Stimulated activated CD4-positive, alpha-beta T cell treated with anti-CD3 and anti-CD28 coated beads, Interleukin-2, amount 100 ng/mL, for 24 hours (primary cell): Measurements from ENCODE around the gene GPR6.

Experiments
- DNase-seq, 2 donors: peaks; one replicate each; pipeline ENCODE4 v3.0.0-alpha.2; 2020

The GPR6 gene

GRCh38 chr6:109978174-109979032 lies at the start of gene GPR6:
TSS of gene GPR6 (plus strand) at chr6:109978311. CDS start at chr6:109979113, 802 bp downstream.
- DNase-seq = peak; percentile 36 to 60

GRCh38 chr6:109934293-109934692 lies 43.8 kb upstream of the GPR6 start:
- DNase-seq = no peak

- DNase-seq = no peak
Observed at GRCh38 chr6:109939654-109940053, 38.5 kb upstream of the GPR6 start.

- no peak for DNase-seq
Observed at GRCh38 chr6:109944448-109944847, 33.7 kb upstream of the GPR6 start.

- no peak for DNase-seq
Observed at GRCh38 chr6:109945091-109945490, 33.0 kb upstream of the GPR6 start.

- DNase-seq = no peak
Observed at GRCh38 chr6:109946979-109947378, 31.1 kb upstream of the GPR6 start.

- DNase-seq = no peak
Observed at GRCh38 chr6:109949281-109950065, 28.6 kb upstream of the GPR6 start.

- DNase-seq = no peak
Observed at GRCh38 chr6:109955491-109955890, 22.6 kb upstream of the GPR6 start.

- DNase-seq = no peak
Observed at GRCh38 chr6:109958626-109959025, 19.5 kb upstream of the GPR6 start.

GRCh38 chr6:109961611-109962041 lies 16.5 kb upstream of the GPR6 start:
- no peak for DNase-seq

GRCh38 chr6:109962271-109962670 lies 15.8 kb upstream of the GPR6 start:
- no peak for DNase-seq

GRCh38 chr6:109963598-109964170 lies 14.4 kb upstream of the GPR6 start:
- no peak for DNase-seq

GRCh38 chr6:109964949-109965348 lies 13.2 kb upstream of the GPR6 start:
- DNase-seq = no peak

GRCh38 chr6:109966299-109966698 lies 11.8 kb upstream of the GPR6 start:
- DNase-seq = no peak

- no peak for DNase-seq
Observed at GRCh38 chr6:109977791-109978173, 329 bp upstream of the GPR6 start.

GRCh38 chr6:109979033-109979921 lies 1.2 kb downstream of the GPR6 start:
- no peak for DNase-seq

GRCh38 chr6:109984410-109984809 lies 6.3 kb downstream of the GPR6 start:
- no peak for DNase-seq

- DNase-seq = no peak
Observed at GRCh38 chr6:109987196-109987595, 9.1 kb downstream of the GPR6 start.

- no peak for DNase-seq
Observed at GRCh38 chr6:109991201-109992101, 13.3 kb downstream of the GPR6 start.

GRCh38 chr6:109998159-109998785 lies 20.2 kb downstream of the GPR6 start:
- no peak for DNase-seq

- no peak for DNase-seq
Observed at GRCh38 chr6:109999740-110000139, 21.6 kb downstream of the GPR6 start.
